Stimulated activated CD4-positive, alpha-beta T cell treated with anti-CD3 and anti-CD28 coated beads, TNF-alpha, amount 100 ng/mL, for 4 hours (primary cell): ENCODE results near the gene SCN4A.
"Not testable (repeated sequence)": the region's sequence is repeated elsewhere in the genome, so short reads cannot be mapped to it uniquely, and the experiment has no call there.

Experiments used
- DNase-seq, 3 experiments: peaks; one replicate each; pipeline ENCODE4 v3.0.0-alpha.2; 2020; ENCODE audit warnings: low read depth in 3 of 3

Gene SCN4A

GRCh38 chr17:63984651-63985386 lies 12.1 kb upstream of the SCN4A start:
- peak in 2 of 3 experiments; percentile 22 to 49 for DNase-seq

DNA sequence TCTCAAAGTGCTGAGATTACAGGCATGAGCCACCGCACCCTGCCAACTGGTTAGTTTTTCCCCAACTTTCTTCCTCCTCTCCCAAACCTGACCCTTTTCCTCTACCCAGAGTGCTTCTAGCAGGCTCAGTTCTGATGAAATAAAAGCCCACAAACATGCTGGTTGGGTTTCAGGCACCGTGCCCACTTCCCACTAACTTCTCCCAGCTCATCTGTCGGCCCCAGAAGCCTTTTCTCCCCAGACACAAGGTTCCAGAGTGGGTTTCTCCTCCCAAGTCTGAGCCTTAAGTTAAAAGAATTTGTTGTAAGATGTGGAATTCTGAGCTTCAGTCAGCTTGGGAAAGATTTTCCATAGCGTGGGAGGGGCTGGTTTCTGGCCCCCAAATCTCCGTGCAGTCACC lies 11.5 kb upstream of the SCN4A start:
- DNase-seq, result no peak

DNA sequence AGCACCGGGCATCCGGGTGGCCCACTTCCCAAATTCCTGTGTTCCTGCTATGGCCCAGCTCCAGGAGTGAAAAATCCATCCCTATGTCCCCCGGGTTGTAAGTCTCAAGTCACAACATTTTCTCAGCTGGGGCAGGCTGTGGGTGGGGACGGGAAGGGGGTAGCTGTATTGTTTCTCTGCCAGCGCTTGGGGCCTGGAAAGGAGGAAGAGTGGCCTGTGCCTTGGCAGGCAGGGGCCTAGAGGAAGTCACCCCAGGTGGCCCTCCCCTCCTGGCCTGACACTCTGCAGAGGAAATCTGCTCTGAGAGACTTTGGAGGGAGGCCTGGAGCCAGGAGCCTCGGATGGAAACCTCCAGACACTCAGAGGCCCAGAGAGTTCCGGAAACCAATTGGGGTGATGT lies 10.6 kb upstream of the SCN4A start:
- DNase-seq, result no peak

- not testable (repeated sequence) for DNase-seq
These were observed 9.9 kb upstream of the SCN4A start for GRCh38 chr17:63982641-63983040.

- DNase-seq, result no peak
These were observed 5.8 kb upstream of the SCN4A start for GRCh38 chr17:63978272-63979200.

- DNase-seq, result no peak
These were observed 4.0 kb upstream of the SCN4A start for GRCh38 chr17:63976702-63977101.

DNA sequence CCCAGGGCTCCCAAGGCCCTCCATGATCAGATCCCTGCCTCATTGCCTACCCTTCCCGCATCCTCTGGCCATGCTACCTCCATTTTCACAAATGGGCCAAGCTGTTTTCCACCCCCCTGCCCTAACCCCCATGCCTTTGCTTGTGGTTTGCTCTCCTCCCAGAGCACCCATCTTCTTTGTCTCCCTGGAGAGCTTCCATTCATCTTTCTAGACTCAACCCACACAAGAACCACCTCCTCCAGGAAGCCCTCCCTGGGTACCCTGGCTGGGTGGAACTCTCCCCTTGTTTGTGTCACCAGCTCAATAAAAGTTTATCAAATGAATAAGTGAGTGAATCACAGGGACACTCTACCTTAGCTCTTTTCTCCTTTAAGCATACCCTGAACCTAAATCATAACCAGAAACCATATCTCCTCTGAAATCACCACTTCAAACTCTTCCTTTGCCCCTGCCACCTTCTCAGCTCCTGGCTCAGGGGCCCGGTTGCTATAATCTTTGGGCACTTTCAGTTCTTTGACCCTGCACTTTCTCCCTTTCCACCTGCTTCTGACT lies 2.9 kb upstream of the SCN4A start:
- no peak for DNase-seq

DNA sequence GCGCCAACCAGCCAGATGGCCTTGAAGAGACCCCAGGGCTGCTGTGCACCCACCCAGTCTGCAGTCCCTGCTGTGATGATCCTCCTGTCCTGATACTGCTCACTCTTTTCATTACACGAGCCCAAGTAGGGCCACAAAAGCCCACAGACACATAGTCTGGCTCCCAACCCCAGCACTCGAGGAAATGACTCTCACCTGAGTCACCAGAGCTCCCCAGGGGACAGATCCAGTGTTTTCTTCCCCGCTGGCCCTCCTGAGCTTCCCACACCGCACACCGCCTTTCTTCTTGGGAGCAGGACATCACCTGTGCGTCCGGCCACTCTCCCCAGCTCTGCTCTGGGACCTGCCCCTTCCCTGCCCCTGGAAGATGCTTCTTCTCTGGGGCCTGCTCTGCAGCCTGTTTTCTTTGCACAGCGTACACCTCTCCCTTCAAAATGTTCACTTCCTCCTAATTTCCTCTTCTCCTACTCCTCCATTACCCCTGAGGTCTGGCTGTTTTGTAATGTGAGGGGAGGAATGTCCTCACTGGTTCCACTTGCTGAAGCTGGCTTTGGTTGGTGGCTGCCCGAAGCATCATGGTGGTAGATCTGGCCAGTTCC lies 2.0 kb upstream of the SCN4A start:
- DNase-seq, result no peak

DNA sequence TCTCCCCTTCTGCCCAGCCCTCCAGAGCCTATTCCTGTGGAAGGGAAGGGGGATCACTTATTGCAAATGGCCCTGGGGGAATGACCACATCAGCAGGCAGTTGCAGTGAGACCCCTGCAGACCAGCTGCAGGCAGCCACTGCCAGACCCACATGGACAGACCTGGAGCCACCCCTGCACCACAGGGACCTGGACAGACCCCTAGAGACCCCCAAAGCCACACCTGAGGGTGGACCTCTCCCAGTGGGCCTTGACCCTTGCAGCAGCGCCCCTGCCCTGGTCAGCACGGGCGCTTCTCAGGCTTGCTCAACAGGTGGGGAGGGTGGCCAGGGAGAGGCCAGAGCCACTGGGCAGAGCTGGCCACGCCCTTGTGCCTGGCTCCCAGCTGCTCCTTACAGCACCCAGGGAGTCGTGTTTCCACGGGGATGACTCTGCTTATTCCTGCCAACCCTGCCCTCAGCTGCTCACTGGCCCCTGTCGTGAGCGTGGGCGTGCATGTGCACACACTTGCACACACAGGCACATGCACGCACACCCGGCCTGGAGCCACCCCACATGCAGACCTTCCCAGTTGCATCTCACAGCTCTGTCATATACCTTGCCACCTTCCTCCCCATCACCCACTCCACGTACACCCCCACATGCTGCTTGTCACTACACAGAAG lies 1.3 kb upstream of the SCN4A start:
- DNase-seq, result no peak

GRCh38 chr17:63973247-63973646 lies 529 bp upstream of the SCN4A start:
- DNase-seq, result no peak

GRCh38 chr17:63969278-63969677 lies 3.4 kb downstream of the SCN4A start:
- DNase-seq, result no peak

GRCh38 chr17:63967953-63968352 lies 4.8 kb downstream of the SCN4A start:
- no peak for DNase-seq

DNA sequence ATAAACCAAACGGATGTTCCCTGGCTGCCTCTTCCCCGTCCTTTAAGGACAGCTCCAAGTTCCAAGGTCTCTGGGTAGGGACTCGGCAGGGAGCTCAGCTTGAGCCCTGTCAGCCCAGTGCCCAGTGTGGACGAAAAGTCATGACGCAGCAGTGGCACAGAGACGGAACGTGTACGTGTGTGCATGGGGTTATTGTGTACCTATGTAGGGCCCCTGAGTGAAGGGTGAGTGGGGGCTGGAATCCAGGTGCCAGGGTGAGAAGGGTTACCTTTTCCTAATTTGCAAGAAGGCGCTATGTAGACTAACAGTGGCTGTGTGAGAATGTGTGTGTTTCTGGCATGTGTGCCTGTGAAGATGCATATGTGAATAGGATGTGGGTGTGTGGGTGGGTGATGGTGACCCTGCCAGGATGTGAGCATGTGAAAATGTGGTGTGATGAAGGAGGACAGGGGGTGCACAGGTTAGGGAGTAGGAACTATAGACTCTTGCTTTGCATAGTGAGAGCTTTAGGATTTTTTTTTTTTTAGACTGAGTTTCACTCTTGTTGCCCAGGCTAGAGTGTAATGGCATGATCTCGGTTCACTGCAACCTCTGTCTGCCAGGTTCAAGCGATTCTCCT lies 6.0 kb downstream of the SCN4A start:
- no peak for DNase-seq

DNA sequence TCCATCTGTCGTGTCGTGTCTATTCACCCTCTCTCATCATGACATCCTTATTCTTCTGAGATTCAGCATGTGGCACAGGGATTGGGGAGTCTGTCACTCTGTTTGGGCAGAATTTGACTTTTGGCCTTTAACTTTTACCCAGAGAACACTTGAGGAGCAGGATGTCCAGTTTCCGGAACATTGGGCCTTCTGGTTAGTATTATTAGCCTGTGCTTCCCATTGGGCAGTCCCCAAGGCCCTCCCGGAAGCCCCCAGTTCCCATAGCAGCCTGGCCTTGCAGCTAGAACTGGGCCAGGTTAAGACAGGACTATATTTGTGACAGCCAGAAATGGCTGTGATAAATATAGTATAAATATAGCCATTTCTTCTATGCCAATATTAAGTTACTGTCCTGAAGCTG lies 9.6 kb downstream of the SCN4A start:
- DNase-seq, result no peak

GRCh38 chr17:63962298-63962744 lies 10.4 kb downstream of the SCN4A start:
- DNase-seq, result no peak

DNA sequence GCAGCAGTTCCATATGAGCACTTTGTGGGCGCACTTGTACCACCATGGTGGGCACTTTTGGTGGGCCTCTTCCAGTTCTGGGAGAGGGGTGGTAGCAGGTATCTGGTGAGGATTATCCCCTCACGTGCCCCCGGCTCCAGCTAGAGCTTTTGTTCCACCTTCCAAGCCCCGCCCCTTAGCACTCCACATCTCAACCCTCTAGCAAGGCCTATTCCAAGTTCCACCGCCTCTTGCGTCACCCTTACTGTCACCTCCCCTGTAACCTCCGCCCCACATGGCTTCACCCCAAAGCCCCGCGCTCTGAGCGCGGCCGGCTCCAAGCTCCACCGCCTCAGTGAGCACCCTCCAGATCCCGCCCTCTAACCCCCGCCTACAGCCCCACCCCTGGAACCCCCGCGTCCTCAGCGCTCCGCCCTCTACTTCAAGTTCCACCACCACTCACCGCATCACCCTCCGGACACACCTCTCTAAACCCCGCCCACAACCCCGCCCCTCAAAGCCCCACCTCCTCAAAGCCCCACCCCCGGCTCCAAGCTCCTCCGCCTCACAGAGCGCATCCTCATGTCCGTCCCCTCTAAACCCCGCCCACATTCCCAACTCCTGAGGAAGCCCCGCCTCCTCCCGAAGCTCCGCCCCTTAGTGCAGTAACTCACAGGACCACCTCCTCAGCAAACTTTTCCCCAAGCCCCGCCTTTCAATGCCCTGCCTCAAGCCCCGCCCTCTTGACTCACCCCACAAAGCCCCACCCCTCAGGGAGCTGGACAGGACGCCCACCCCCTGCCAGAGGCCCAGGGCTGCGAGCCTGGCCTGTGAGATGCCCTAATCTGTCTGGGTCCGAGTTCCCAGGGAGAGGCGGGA lies 11.1 kb downstream of the SCN4A start:
- DNase-seq, result no peak

- no peak for DNase-seq
These were observed 12.3 kb downstream of the SCN4A start for GRCh38 chr17:63960430-63960829.

- DNase-seq, result no peak
These were observed 12.7 kb downstream of the SCN4A start for GRCh38 chr17:63960006-63960405.

GRCh38 chr17:63956296-63956920 lies 16.3 kb downstream of the SCN4A start:
- no peak for DNase-seq

- DNase-seq, result no peak
These were observed 16.9 kb downstream of the SCN4A start for GRCh38 chr17:63955791-63956190.
